COLO829 (cell line): ENCODE results near the gene CAMK2G.
"Not testable (repeated sequence)": the region's sequence is repeated elsewhere in the genome, so short reads cannot be mapped to it uniquely, and the experiment has no call there.

Source experiments
- DNase-seq: peaks from one replicate; pipeline ENCODE4 v3.0.0; 2012; ENCODE audit warnings: low spot score

The CAMK2G gene

GRCh38 chr10:73791871-73792400, 82.4 kb downstream of the CAMK2G start:
- DNase-seq = no peak

- DNase-seq = no peak
These were observed 83.3 kb downstream of the CAMK2G start for GRCh38 chr10:73790886-73791625.

GRCh38 chr10:73789659-73790055, 84.7 kb downstream of the CAMK2G start:
- no peak for DNase-seq

GRCh38 chr10:73788864-73789658, 85.3 kb downstream of the CAMK2G start:
- peak; percentile 40 for DNase-seq

GRCh38 chr10:73787031-73787800, 87.1 kb downstream of the CAMK2G start:
- DNase-seq = not testable (repeated sequence)

GRCh38 chr10:73786512-73786885, 87.9 kb downstream of the CAMK2G start:
- DNase-seq = no peak

GRCh38 chr10:73785721-73786511, 88.4 kb downstream of the CAMK2G start:
- DNase-seq = no peak

GRCh38 chr10:73785211-73785720, 89.1 kb downstream of the CAMK2G start, which contains the start of gene ZSWIM8:
TSS of gene ZSWIM8 (plus strand) at chr10:73785606. CDS start at chr10:73785879, 273 bp downstream.
- peak; percentile 89 for DNase-seq

GRCh38 chr10:73782749-73783085, 91.6 kb downstream of the CAMK2G start:
- no peak for DNase-seq

- DNase-seq = peak; percentile 63
These were observed 92.2 kb downstream of the CAMK2G start, which contains the start of gene CHCHD1 for GRCh38 chr10:73781879-73782748. TSS of gene CHCHD1 (plus strand) at chr10:73782048. CDS start at chr10:73782076, 28 bp downstream.

GRCh38 chr10:73781548-73781878, 92.8 kb downstream of the CAMK2G start:
- no peak for DNase-seq

- DNase-seq = no peak
These were observed 93.4 kb downstream of the CAMK2G start for GRCh38 chr10:73780966-73781365.

GRCh38 chr10:73780301-73780700, 94.1 kb downstream of the CAMK2G start:
- DNase-seq = no peak

GRCh38 chr10:73779539-73780197, 94.7 kb downstream of the CAMK2G start:
- DNase-seq = no peak

GRCh38 chr10:73779018-73779417, 95.3 kb downstream of the CAMK2G start:
- no peak for DNase-seq

- DNase-seq = peak; percentile 33
These were observed 99.7 kb downstream of the CAMK2G start for GRCh38 chr10:73774637-73775036.

- DNase-seq = no peak
These were observed 101.0 kb downstream of the CAMK2G start for GRCh38 chr10:73773152-73773879.

- DNase-seq = peak; percentile 51
These were observed 101.8 kb downstream of the CAMK2G start for GRCh38 chr10:73772281-73773151.
